Erythroblast (primary cell): ENCODE data around the gene VNN1.
"Not testable (repeated sequence)": the region's sequence is repeated elsewhere in the genome, so short reads cannot be mapped to it uniquely, and the experiment has no call there.

Source experiments
- GATA1 ChIP-seq: IDR thresholded peaks from 2 replicates; pipeline ENCODE4 v1.6.1; 2011; ENCODE audit warnings: low read depth, mild to moderate bottlenecking, control low read depth, low read length, moderate library complexity
- POLR2A ChIP-seq: IDR thresholded peaks from 2 replicates; pipeline ENCODE4 v1.6.1; 2011; ENCODE audit warnings: mild to moderate bottlenecking, low read length

DNA sequence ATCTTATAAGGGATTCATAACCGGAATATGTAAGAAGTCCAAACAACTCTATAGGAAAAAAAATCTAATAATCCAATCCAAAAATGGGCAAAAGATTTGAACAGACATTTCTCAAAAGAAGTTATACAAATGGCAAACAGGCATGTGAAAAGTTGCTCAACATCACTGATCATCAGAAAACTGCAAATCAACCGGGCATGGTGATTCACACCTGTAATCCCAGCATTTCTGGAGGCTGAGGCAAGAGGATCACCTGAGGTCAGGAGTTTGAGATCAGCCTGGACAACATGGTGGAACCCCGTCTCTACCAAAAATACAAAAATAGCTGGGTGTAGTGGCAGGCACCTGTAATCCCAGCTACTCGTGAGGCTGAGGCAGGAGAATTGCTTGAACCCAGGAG, 7.1 kb downstream of the VNN1 start:
- TF ChIP-seq POLR2A, GATA1: not testable (repeated sequence)
